DOHH2 (cell line): ENCODE data around the gene C1orf159.

Experiments
- EZH2phosphoT487 ChIP-seq: fragments of 200-600 bp; sonication (generic); IDR thresholded peaks from 2 replicates; pipeline ENCODE4 v1.6.1; 2017; ENCODE audit warnings: borderline replicate concordance, mild to moderate bottlenecking, antibody characterized with exemption, low read length, moderate library complexity, mixed read lengths
- TF ChIP-seq, protein P1 (sequence below): fragments of 200-600 bp; sonication (generic); IDR thresholded peaks from one replicate; pipeline ENCODE4 v1.5.1; 2014; ENCODE audit warnings: antibody characterized with exemption, mild to moderate bottlenecking, low read depth, low read length; ENCODE audit not compliant: poor library complexity, severe bottlenecking

DNA sequence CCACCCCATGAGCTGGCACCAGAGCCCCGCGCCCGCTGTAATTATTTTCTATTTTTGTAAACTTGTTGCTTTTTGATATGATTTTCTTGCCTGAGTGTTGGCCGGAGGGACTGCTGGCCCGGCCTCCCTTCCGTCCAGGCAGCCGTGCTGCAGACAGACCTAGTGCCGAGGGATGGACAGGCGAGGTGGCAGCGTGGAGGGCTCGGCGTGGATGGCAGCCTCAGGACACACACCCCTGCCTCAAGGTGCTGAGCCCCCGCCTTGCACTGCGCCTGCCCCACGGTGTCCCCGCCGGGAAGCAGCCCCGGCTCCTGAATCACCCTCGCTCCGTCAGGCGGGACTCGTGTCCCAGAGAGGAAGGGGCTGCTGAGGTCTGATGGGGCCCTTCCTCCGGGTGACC is 60.9 kb downstream of the C1orf159 start:
- TF ChIP-seq, protein P1, sequence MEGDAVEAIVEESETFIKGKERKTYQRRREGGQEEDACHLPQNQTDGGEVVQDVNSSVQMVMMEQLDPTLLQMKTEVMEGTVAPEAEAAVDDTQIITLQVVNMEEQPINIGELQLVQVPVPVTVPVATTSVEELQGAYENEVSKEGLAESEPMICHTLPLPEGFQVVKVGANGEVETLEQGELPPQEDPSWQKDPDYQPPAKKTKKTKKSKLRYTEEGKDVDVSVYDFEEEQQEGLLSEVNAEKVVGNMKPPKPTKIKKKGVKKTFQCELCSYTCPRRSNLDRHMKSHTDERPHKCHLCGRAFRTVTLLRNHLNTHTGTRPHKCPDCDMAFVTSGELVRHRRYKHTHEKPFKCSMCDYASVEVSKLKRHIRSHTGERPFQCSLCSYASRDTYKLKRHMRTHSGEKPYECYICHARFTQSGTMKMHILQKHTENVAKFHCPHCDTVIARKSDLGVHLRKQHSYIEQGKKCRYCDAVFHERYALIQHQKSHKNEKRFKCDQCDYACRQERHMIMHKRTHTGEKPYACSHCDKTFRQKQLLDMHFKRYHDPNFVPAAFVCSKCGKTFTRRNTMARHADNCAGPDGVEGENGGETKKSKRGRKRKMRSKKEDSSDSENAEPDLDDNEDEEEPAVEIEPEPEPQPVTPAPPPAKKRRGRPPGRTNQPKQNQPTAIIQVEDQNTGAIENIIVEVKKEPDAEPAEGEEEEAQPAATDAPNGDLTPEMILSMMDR = no peak
- TF ChIP-seq EZH2phosphoT487 = no peak
